Ishikawa (cell line): Measurements from ENCODE around the gene CD151.

Experiments
- CEBPB ChIP-seq: IDR thresholded peaks from 2 replicates; pipeline ENCODE4 v1.6.1; 2012
- CREB1 ChIP-seq: IDR thresholded peaks from 2 replicates; pipeline ENCODE4 v1.6.1; 2012; ENCODE audit warnings: low read depth
- EGR1 ChIP-seq: IDR thresholded peaks from 2 replicates; pipeline ENCODE4 v1.6.1; 2012
- EP300 ChIP-seq: IDR thresholded peaks from 2 replicates; pipeline ENCODE4 v1.6.1; 2012; ENCODE audit warnings: borderline replicate concordance
- FOXM1 ChIP-seq: IDR thresholded peaks from 2 replicates; pipeline ENCODE4 v1.6.1; 2012; ENCODE audit warnings: low read depth, borderline replicate concordance
- MAX ChIP-seq: IDR thresholded peaks from 2 replicates; pipeline ENCODE4 v1.6.1; 2012
- NFIC ChIP-seq: IDR thresholded peaks from 2 replicates; pipeline ENCODE4 v1.6.1; 2012
- RAD21 ChIP-seq: IDR thresholded peaks from 2 replicates; pipeline ENCODE4 v1.6.1; 2012; ENCODE audit warnings: low read depth
- REST ChIP-seq: IDR thresholded peaks from 2 replicates; pipeline ENCODE4 v1.6.1; 2012; ENCODE audit warnings: low read depth, mild to moderate bottlenecking
- TAF1 ChIP-seq: IDR thresholded peaks from 2 replicates; pipeline ENCODE4 v1.6.1; 2012; ENCODE audit warnings: low read depth, mild to moderate bottlenecking
- TCF12 ChIP-seq: IDR thresholded peaks from 2 replicates; pipeline ENCODE4 v1.6.1; 2012; ENCODE audit warnings: low read depth
- TEAD4 ChIP-seq: IDR thresholded peaks from 2 replicates; pipeline ENCODE4 v1.6.1; 2012
- USF1 ChIP-seq: IDR thresholded peaks from 2 replicates; pipeline ENCODE4 v1.6.1; 2012
- YY1 ChIP-seq: IDR thresholded peaks from 2 replicates; pipeline ENCODE4 v1.6.1; 2012; ENCODE audit warnings: low read depth
- ZBTB7A ChIP-seq: IDR thresholded peaks from 2 replicates; pipeline ENCODE4 v1.6.1; 2012; ENCODE audit warnings: low read depth

CD151 gene

GRCh38 chr11:859394-860131, 26.8 kb downstream of the CD151 start:
- TF ChIP-seq TEAD4 (no peak), EGR1 (peak; percentile 76), NFIC (peak; percentile 57; the same call in 1 of the 2 replicates), USF1 (peak; percentile 93)

- TF ChIP-seq TAF1 (no peak), EP300 (no peak), CEBPB (no peak), MAX (no peak), EGR1 (no peak), REST (no peak), USF1 (no peak), TEAD4 (no peak), NFIC (no peak), ZBTB7A (no peak), RAD21 (no peak), TCF12 (no peak), YY1 (no peak)
These were observed 27.7 kb downstream of the CD151 start for GRCh38 chr11:860234-861104.

GRCh38 chr11:861105-861479, 28.3 kb downstream of the CD151 start:
- no peak for TF ChIP-seq MAX
- no peak for TF ChIP-seq RAD21
- no peak for TF ChIP-seq EGR1
- TF ChIP-seq REST = no peak
- TF ChIP-seq YY1 = no peak
- TF ChIP-seq CEBPB = no peak

- TF ChIP-seq NFIC (peak; percentile 77), EP300 (no peak), RAD21 (no peak)
These were observed 29.4 kb downstream of the CD151 start for GRCh38 chr11:862081-862661.

- TF ChIP-seq CEBPB (no peak), EGR1 (no peak), TCF12 (no peak), TEAD4 (no peak), REST (no peak), MAX (no peak), FOXM1 (no peak), NFIC (no peak), YY1 (no peak), EP300 (no peak), USF1 (no peak), ZBTB7A (no peak), CREB1 (no peak), TAF1 (no peak), RAD21 (no peak)
These were observed 29.9 kb downstream of the CD151 start for GRCh38 chr11:862696-863022.
